Measurements from ENCODE around the gene ZNF319.

Gene ZNF319

GRCh38 chr16:57991551-57992059, 8.9 kb downstream of the ZNF319 start:
- no peak for TF ChIP-seq CTCF (IDR thresholded peaks at IDR 0.05)
- no peak overlapping the region for H3K27ac ChIP-seq
- no peak for DNase-seq (ENCODE audit: low spot score)
- no peak overlapping the region for H3K4me3 ChIP-seq

- no peak for DNase-seq (ENCODE audit: low spot score)
- Histone ChIP-seq H3K4me3 (no peak overlapping the region), H3K27ac (no peak overlapping the region)
- no peak for TF ChIP-seq CTCF (IDR thresholded peaks at IDR 0.05)
Measured at GRCh38 chr16:57988929-57989328, 11.5 kb downstream of the ZNF319 start.

DNA sequence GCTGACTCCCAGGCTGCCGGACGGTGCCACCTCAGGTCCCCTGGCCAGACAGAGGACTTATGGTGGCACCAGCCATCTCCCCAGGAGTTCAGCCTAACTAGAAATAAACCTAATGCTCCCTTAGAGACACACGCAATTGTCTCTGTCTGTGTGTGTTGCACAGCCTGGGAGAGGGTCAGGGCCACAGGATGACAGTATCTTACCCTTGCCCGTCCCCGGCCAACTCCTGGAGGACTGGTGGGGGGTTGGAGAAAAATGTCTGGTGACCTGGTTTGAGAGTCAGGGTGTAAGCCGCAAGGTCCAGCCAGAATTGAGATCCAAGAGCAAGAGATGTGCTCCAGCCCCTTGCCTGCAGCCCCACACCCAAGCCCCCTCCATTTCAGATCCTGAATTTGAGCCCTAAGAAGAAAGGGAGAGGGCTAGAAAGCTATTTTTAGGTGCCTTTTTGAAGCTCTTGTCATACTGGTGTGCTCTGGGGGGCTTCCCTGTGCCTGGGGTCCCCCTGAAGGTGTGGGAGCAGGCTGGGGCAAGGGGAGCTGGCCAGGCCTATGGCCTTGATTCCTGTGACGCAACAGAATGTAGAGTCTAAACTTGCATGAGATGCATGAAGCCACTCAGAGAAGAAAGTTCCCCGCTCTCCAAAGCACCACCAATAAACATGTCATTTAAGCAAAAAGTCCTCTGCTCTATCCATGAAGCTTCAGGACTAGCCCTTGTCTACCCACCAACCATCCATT, 12.9 kb downstream of the ZNF319 start:
- Histone ChIP-seq H3K4me3 (no peak overlapping the region), H3K27ac (no peak overlapping the region)
- no peak for TF ChIP-seq CTCF (IDR thresholded peaks at IDR 0.05)
- DNase-seq (ENCODE audit: low spot score): no peak

DNA sequence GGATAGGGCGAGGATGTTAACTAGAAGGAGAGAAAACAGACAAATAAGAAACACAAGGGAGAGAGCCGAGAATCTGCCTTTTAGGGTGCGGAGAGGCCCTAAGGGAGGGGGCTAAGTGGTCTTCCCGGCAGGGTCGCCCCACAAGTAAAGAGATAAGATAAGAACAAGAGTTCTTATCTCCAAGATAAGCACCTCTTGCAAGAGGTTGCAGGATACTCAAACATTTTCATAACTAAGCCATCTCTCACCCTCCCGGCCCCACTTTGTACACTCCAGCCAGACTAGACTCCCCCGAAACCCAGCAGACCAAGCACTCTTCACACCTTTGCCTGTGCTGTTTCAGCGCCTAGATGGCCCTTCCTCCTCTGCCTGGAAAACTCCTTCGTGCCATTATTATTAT, 14.3 kb downstream of the ZNF319 start:
- H3K27ac ChIP-seq: no peak overlapping the region
- DNase-seq (ENCODE audit: low spot score): no peak
- no peak for TF ChIP-seq CTCF (IDR thresholded peaks at IDR 0.05)

DNA sequence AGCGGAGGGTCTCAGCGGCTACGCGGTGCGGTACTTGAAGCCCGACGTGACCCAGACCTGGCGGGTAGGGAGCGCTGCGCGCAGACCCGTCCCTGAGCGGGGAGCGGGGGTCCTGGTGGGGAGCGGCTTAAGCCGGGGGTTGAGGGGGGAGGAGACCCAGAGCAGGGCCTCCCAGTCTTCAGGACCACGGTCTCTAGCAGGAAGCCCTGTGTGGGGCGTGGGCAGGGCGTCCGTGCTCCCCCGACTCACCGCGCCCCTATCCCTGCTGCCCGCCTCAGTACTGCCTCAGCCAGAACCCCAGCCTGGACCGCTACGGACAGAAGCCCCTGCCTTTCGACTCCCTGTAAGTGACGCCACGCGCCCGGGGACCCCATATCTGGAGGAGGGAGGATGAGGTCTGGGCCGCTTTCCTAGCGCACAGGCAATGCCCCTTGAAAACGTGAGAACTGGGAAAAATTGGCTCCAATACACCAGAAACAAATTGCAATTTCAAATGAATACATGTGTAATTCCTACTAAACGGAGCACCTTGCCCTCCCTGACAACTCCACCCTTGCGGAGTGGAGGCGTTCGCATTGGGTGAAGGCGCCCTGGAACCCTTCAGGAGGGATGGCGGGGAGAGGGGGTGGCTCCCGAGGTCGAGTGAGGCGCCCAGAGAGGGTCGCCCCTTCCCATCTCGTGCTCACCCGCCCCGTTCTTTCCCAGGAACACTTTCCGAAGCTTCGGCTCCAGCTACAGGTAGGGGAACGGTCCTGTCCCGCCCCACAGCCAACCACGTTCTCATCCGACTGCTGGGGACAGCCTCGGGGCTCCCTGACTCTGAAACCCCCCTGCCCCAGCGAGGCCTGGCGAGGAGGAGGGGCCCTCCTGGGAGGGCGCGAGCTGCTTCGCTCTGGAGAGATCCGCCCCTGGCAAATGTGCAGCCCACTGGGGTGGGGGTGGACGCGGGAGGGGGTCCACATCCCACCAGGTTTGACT, 15.0 kb downstream of the ZNF319 start:
- Histone ChIP-seq H3K27ac (peak overlapping the region in 1 of 2 donors; percentile 57), H3K4me3 (peak overlapping the region; percentile 70)
- peak; percentile 74 for DNase-seq (ENCODE audit: low spot score)
- TF ChIP-seq CTCF (IDR thresholded peaks at IDR 0.05): no peak

More for the DNA sequence above, 14.3 kb downstream of the ZNF319 start:
- H3K4me3 ChIP-seq: no peak overlapping the region

DNA sequence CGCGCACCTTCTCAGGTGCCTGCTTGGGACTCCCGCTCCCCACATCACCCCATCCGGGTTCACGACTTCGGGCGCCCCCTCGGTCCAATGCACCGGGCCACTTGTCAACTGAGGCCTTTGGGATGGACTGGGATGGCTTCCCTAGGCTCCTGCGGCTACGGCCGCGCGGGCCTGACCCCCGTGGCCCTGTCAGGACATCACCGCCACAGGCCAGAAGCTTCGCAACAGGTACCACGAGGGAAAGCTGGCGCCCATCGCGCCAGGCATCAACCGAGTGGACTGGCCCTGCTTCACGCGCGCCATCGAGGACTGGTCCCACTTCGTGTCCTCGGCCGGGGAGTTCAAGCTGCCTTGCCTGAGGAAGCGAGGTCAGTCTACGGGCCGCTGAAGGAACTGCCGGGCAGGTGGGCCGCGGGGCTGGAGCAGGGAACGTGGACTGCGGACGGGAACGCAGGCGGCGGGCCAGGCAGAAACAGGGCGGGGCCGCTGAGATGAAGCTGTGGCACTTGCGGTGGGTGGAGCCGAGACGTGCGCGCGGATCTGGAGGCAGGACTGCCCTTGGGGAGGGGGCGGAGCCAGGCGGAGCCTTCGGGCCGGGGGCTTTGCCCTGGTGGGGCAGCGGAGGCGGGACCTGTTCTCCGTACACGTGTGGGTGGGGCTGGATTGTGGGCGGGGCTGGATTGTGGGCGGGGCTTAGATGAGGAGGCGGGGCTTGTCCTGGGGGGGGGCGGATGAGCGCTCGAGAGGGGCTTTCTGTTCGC, 15.8 kb downstream of the ZNF319 start:
- TF ChIP-seq CTCF (IDR thresholded peaks at IDR 0.05): no peak
- Histone ChIP-seq H3K27ac (peak overlapping the region in 1 of 2 donors; percentile 57), H3K4me3 (peak overlapping the region; percentile 70)
- DNase-seq (ENCODE audit: low spot score): no peak
